Urothelium cell line (cell line): ENCODE data around the gene AP3S2.
"Not testable (repeated sequence)": the region's sequence is repeated elsewhere in the genome, so short reads cannot be mapped to it uniquely, and the experiment has no call there.

ENCODE experiments used
- DNase-seq: peaks from one replicate; pipeline ENCODE4 v3.0.0; 2011; ENCODE audit warnings: low spot score, mixed read lengths
- FAIRE-seq: peaks from 2 replicates; lab custom pipeline; 2011; peaks lifted over from hg19 to GRCh38; lab: Jason Lieb, UNC

Gene AP3S2

GRCh38 chr15:89870006-89870405 is 23.8 kb downstream of the AP3S2 start:
- no peak for FAIRE-seq
- DNase-seq: no peak

- not testable (repeated sequence) for DNase-seq, FAIRE-seq
These were observed 24.3 kb downstream of the AP3S2 start for GRCh38 chr15:89869490-89869889.

- FAIRE-seq: no peak
- DNase-seq: no peak
These were observed 28.6 kb downstream of the AP3S2 start for GRCh38 chr15:89864958-89865739.

GRCh38 chr15:89863918-89864317 is 29.9 kb downstream of the AP3S2 start:
- DNase-seq (no peak), FAIRE-seq (no peak)

GRCh38 chr15:89860891-89861290 is 32.9 kb downstream of the AP3S2 start:
- FAIRE-seq (no peak), DNase-seq (no peak)

- DNase-seq (no peak), FAIRE-seq (no peak)
These were observed 33.4 kb downstream of the AP3S2 start for GRCh38 chr15:89860431-89860830.

GRCh38 chr15:89858661-89859458 is 34.9 kb downstream of the AP3S2 start:
- DNase-seq: no peak
- no peak for FAIRE-seq

- no peak for DNase-seq
- no peak for FAIRE-seq
These were observed 36.1 kb downstream of the AP3S2 start for GRCh38 chr15:89857673-89858072.

GRCh38 chr15:89855948-89856347 is 37.8 kb downstream of the AP3S2 start:
- FAIRE-seq (no peak), DNase-seq (no peak)

- FAIRE-seq, DNase-seq: not testable (repeated sequence)
These were observed 38.9 kb downstream of the AP3S2 start for GRCh38 chr15:89854863-89855262.

- FAIRE-seq (no peak), DNase-seq (no peak)
These were observed 41.3 kb downstream of the AP3S2 start for GRCh38 chr15:89852342-89852995.

- DNase-seq (no peak), FAIRE-seq (no peak)
These were observed 42.0 kb downstream of the AP3S2 start for GRCh38 chr15:89851673-89852341.

- no peak for FAIRE-seq
- no peak for DNase-seq
These were observed 44.9 kb downstream of the AP3S2 start for GRCh38 chr15:89848970-89849292.

- DNase-seq (no peak), FAIRE-seq (no peak)
These were observed 46.7 kb downstream of the AP3S2 start for GRCh38 chr15:89847101-89847500.

- DNase-seq (peak; percentile 85), FAIRE-seq (no peak)
These were observed 48.4 kb downstream of the AP3S2 start for GRCh38 chr15:89845305-89845893.

- DNase-seq (no peak), FAIRE-seq (no peak)
These were observed 51.8 kb downstream of the AP3S2 start for GRCh38 chr15:89841962-89842361.

- FAIRE-seq: no peak
- DNase-seq: no peak
These were observed 52.5 kb downstream of the AP3S2 start for GRCh38 chr15:89841306-89841705.

GRCh38 chr15:89839167-89839810 is 54.5 kb downstream of the AP3S2 start:
- FAIRE-seq (no peak), DNase-seq (no peak)

GRCh38 chr15:89837830-89838178 is 56.0 kb downstream of the AP3S2 start:
- DNase-seq: no peak
- FAIRE-seq: no peak

GRCh38 chr15:89837134-89837829 is 56.5 kb downstream of the AP3S2 start:
- no peak for DNase-seq
- FAIRE-seq: peak; percentile 23
